A549 (cell line): Measurements from ENCODE around the gene USP34.

Experiments used
- JUNB ChIP-seq: fragments of >200 bp; sonication (Bioruptor Twin); formaldehyde crosslinking; IDR thresholded peaks from 2 replicates; pipeline ENCODE4 v1.6.1; 2016
- KDM1A ChIP-seq: fragments of 200-600 bp; sonication (generic); IDR thresholded peaks from 2 replicates; pipeline ENCODE4 v1.6.1; 2016; ENCODE audit warnings: low read depth, mild to moderate bottlenecking
- KDM5A ChIP-seq: fragments of 200-600 bp; sonication (generic); IDR thresholded peaks from 2 replicates; pipeline ENCODE4 v1.6.1; 2016; ENCODE audit warnings: antibody characterized with exemption, mild to moderate bottlenecking
- NR3C1 ChIP-seq: fragments of >200 bp; sonication (Bioruptor Twin); formaldehyde crosslinking; IDR thresholded peaks from 3 replicates; pipeline ENCODE4 v1.6.1; 2017
- POLR2A ChIP-seq: IDR thresholded peaks from 2 replicates; pipeline ENCODE4 v1.6.1; 2012; ENCODE audit warnings: mild to moderate bottlenecking, low read length
- POLR2AphosphoS2 ChIP-seq: conservative IDR thresholded peaks from 2 replicates; pipeline ENCODE4 v1.6.1; 2012; ENCODE audit warnings: low read length, improper control_type of control experiment, inconsistent platforms
- RAD21 ChIP-seq, 2 experiments: fragments of >200 bp in 1 of 2; sonication (Bioruptor Twin) in 1 of 2; formaldehyde crosslinking in 1 of 2; IDR thresholded peaks in 1 of 2; conservative IDR thresholded peaks in 1 of 2; 2 replicates in 1 of 2; 3 replicates in 1 of 2; pipeline ENCODE4 v1.6.1; 2012 to 2018; ENCODE audit warnings: inconsistent platforms in 1 of 2
- TF ChIP-seq, protein P1 (sequence below): fragments of 150-350 bp; IDR thresholded peaks from 2 replicates; pipeline ENCODE4 v1.6.1; 2014; ENCODE audit warnings: low read depth, mild to moderate bottlenecking, low read length
- TF ChIP-seq, protein P2 (sequence below): fragments of >200 bp; sonication (Bioruptor Twin); formaldehyde crosslinking; IDR thresholded peaks from 3 replicates; pipeline ENCODE4 v1.5.1; 2016
- TF ChIP-seq, protein P3 (sequence below): IDR thresholded peaks from 2 replicates; pipeline ENCODE4 v1.6.1; 2012; ENCODE audit warnings: low read depth, borderline replicate concordance
- TF ChIP-seq, protein P4 (sequence below): fragments of 450-650 bp; IDR thresholded peaks from 2 replicates; pipeline ENCODE4 v1.6.1; 2014; ENCODE audit warnings: antibody characterized with exemption

DNA sequence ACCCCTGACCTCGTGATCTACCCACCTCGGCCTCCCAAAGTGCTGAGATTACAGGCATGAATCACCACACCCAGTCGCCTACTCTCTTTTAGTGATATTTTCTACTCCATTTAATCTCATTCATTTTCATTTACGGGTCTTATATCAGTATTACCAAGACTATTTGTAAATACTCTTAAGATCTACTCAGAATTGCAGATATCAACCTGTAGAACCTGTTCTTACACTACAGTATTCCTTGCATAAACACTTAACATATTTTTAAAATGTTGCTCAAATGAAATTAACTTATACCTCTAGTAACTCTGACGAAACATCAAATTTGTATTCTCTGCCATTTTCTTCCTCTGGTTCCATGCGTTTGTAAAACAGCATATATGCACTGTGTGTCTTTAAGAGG, 229.6 kb downstream of the USP34 start:
- TF ChIP-seq NR3C1, result no peak
- TF ChIP-seq, protein P1, sequence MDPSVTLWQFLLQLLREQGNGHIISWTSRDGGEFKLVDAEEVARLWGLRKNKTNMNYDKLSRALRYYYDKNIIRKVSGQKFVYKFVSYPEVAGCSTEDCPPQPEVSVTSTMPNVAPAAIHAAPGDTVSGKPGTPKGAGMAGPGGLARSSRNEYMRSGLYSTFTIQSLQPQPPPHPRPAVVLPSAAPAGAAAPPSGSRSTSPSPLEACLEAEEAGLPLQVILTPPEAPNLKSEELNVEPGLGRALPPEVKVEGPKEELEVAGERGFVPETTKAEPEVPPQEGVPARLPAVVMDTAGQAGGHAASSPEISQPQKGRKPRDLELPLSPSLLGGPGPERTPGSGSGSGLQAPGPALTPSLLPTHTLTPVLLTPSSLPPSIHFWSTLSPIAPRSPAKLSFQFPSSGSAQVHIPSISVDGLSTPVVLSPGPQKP, result no peak
- TF ChIP-seq KDM5A, result no peak
- TF ChIP-seq, protein P2, sequence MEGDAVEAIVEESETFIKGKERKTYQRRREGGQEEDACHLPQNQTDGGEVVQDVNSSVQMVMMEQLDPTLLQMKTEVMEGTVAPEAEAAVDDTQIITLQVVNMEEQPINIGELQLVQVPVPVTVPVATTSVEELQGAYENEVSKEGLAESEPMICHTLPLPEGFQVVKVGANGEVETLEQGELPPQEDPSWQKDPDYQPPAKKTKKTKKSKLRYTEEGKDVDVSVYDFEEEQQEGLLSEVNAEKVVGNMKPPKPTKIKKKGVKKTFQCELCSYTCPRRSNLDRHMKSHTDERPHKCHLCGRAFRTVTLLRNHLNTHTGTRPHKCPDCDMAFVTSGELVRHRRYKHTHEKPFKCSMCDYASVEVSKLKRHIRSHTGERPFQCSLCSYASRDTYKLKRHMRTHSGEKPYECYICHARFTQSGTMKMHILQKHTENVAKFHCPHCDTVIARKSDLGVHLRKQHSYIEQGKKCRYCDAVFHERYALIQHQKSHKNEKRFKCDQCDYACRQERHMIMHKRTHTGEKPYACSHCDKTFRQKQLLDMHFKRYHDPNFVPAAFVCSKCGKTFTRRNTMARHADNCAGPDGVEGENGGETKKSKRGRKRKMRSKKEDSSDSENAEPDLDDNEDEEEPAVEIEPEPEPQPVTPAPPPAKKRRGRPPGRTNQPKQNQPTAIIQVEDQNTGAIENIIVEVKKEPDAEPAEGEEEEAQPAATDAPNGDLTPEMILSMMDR, result no peak
- TF ChIP-seq POLR2A, result no peak
- TF ChIP-seq, protein P3, sequence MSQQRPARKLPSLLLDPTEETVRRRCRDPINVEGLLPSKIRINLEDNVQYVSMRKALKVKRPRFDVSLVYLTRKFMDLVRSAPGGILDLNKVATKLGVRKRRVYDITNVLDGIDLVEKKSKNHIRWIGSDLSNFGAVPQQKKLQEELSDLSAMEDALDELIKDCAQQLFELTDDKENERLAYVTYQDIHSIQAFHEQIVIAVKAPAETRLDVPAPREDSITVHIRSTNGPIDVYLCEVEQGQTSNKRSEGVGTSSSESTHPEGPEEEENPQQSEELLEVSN, result no peak
- no peak for TF ChIP-seq JUNB
- no peak for TF ChIP-seq KDM1A
- TF ChIP-seq, protein P4, sequence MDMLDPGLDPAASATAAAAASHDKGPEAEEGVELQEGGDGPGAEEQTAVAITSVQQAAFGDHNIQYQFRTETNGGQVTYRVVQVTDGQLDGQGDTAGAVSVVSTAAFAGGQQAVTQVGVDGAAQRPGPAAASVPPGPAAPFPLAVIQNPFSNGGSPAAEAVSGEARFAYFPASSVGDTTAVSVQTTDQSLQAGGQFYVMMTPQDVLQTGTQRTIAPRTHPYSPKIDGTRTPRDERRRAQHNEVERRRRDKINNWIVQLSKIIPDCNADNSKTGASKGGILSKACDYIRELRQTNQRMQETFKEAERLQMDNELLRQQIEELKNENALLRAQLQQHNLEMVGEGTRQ, result no peak
- TF ChIP-seq RAD21 (conservative IDR thresholded peaks at IDR 0.05 in 1 of 2, IDR thresholded peaks at IDR 0.05 in 1 of 2), result no peak
- TF ChIP-seq POLR2AphosphoS2, result no peak
